Middle frontal gyrus (tissue), 1 donor: ENCODE data around the gene C2orf42.
"Not testable (repeated sequence)": the region's sequence is repeated elsewhere in the genome, so short reads cannot be mapped to it uniquely, and the experiment has no call there.

Experiments used
- DNase-seq: peaks from one replicate; pipeline ENCODE4 v3.0.0-alpha.2; 2015; ENCODE audit warnings: low spot score; ENCODE audit errors: extremely low spot score

Gene C2orf42

DNA sequence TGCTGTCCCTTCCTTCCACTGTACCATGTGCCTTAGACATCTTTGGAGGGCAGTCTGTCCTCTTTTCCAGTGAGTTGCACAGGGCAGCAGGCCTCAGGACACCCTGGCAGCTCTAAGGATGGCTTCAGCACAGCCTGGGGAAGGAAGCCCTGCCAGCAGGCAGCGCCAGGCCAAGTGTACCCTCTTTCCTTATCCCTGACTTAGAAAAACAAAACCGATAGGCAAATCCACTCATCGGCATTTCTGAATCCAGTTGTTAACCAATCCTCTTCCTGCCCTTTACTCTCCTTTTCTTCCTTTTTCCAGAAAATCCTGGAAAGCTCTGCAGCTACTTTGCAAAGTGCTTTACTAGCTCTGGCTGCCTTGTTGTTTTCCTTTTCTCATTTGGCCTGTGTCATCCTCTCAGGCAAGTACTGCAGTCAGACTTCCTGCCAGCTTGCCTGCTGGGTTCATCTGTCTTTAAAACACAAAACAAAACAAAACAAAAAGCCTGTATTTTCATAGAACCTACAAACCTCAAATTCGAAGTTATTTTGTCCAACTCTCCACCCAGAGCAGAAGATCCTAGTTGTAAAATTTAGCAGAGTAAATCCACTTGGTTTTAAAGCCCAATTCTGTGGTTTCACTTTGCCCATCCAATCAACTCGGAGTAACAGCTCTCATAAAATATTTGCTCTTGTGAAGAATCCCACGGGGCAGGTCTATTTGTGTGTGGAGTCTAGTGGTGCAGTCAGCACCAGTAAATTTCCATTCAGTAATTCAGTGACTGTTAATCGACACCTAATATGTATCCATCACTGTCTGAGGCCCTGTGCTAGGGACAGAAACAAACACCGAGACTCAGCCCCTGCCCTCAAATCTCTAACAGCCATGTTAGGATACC lies 58.3 kb downstream of the C2orf42 start:
- DNase-seq: no peak

- not testable (repeated sequence) for DNase-seq
Measured at GRCh38 chr2:70131344-70132143, 59.3 kb downstream of the C2orf42 start.

GRCh38 chr2:70128005-70128404 lies 62.8 kb downstream of the C2orf42 start:
- DNase-seq: no peak

GRCh38 chr2:70126413-70126812 lies 64.4 kb downstream of the C2orf42 start:
- DNase-seq: no peak

DNA sequence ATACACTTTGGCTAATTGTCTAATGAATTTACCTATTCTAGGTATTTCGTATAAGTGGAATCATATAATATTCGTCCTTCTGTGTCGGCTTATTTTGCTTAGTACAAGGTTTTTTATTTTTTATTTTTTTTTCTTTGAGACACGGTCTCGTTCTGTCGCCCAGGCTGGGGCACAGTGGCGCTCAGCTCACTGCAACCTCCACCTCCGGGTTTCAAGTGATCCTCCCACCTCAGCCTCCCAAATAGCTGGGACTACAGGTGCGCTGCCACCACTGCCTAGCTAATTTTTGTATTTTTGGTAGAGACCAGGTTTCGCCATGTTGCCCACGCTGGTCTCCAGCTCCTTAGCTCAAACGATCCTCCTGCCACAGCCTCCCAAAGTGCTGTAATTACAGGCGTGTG lies 65.3 kb downstream of the C2orf42 start:
- DNase-seq: no peak

DNA sequence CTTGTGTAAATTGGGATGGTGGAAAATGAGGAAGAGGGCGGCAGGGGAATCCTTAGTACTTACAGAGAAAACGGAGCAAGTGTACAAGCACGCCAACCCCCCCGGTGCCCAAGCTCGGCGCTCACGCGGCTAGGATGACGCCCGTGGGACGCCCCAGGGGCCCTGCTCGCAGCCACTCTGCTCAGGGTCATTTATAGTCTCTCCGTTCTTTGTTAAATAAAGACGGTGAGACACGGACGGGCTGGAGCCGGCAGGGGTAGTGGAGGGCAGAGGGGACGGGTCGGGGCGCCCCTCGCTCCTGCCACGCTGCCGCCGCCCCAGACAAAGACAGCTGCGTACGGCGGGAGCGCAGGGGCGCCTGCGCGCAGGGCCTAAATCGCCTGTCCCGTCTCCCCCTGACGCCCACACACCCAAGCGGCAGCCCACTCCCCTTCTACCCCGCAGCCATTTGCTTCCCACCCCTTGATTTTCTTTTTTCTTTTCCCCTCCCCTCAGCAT lies 65.8 kb downstream of the C2orf42 start:
- DNase-seq: no peak

- no peak for DNase-seq
Measured at GRCh38 chr2:70123829-70124116, 67.0 kb downstream of the C2orf42 start.

GRCh38 chr2:70123051-70123828 lies 67.6 kb downstream of the C2orf42 start:
- DNase-seq: no peak

DNA sequence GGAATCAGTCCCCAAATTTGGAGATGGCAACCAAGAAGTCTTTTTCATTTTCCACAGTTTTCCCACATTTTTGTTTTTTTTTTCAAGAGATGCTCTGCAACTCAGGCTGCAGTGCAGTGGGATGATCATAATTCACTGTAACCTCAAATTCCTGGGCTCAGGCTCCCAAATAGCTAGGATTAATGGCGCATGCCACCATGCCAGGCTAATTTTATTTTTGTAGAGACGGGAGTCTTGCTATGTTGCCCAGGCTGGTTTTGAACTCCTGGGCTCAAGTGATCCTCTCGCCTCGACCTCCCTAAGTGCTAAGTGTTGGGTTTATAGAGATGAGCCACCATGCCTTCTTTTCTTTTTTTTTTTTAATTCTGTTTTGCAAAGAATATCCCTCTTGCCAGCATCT lies 68.3 kb downstream of the C2orf42 start:
- no peak for DNase-seq

DNA sequence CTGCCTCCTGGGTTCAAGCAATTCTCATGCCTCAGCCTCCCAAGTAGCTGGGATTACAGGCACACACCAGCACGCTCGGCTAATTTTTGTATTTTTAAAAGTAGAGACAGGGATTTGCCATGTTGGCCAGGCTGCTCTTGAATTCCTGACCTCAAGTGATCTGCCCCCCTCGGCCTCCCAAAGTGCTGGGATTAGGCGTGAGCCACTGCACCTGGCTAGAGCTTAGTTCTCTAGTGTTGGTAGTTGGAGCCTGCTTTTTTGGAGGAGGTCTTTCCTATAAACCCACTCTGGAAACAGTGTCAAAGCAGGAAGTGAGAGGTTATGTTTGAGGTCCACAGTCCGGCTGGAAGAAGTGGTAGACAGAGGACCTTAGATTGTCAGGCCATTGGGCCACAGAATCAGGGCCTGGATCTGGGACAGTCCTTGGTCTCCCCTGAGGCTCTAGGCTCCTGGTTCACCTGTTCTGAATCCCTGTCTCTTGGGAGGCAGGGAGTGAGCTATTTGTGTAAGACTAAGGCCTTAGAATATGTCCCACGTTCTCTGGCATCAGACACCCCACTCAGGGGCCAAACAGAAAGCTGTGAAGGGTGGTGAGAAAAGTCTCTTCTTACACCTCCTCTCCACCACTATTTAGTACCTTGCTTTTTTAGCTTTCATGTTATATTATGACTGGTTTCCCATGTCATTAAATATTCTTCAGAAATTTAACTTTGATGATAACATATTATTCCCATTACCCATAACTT lies 69.0 kb downstream of the C2orf42 start:
- DNase-seq: no peak

GRCh38 chr2:70118798-70119454 lies 71.9 kb downstream of the C2orf42 start:
- no peak for DNase-seq

DNA sequence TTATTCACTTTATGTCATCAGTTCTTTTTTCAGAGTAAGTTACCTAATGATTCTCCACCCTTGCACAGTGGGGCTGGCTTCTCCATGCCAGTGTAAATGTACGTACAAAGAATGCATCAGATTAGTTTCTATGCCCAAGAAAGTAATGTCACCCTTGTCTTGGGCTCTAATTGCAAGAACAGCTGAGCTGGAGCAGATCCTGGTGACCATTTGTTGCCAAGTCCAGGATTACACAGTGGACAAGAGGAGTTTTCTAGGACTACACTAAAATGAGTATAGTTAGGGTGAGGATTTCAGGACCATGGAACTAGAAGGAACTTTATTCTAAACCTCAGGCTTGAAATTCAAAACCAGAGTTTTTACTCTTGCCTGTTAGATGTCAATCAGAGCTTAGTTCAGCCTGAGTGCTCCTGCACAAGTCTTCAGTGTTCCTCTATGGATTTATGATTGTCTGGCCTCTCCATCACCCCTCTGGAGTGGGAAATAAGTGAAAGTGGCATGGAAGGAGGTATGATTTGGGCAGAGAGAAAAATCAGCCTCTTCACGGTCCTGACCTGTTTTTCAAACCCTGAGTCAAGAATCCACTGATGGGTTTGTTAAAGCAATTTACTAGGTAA lies 73.8 kb downstream of the C2orf42 start:
- DNase-seq: no peak

GRCh38 chr2:70115646-70116442 lies 75.0 kb downstream of the C2orf42 start:
- DNase-seq: no peak

GRCh38 chr2:70113359-70114070 lies 77.3 kb downstream of the C2orf42 start:
- DNase-seq: no peak

GRCh38 chr2:70111752-70112591 lies 78.8 kb downstream of the C2orf42 start:
- DNase-seq: no peak

DNA sequence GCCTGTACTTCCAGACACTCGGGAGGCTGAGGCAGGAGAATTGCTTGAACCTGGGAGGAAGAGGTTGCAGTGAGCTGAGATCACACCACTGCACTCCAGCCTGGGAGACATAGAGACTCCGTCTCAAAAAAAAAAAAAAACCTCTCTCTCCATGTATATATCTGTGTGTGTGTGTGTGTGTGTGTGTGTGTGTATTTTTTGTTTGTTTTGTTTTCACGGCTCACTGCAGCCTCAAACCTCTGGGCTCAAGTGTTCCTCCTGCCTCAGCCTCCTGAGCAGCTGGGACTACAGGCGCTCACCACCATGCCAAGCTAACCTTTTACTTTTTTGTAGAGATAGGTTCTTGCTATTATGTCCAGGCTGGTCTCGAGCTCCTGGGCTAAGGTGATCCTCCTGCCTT lies 80.4 kb downstream of the C2orf42 start:
- DNase-seq: not testable (repeated sequence)

DNA sequence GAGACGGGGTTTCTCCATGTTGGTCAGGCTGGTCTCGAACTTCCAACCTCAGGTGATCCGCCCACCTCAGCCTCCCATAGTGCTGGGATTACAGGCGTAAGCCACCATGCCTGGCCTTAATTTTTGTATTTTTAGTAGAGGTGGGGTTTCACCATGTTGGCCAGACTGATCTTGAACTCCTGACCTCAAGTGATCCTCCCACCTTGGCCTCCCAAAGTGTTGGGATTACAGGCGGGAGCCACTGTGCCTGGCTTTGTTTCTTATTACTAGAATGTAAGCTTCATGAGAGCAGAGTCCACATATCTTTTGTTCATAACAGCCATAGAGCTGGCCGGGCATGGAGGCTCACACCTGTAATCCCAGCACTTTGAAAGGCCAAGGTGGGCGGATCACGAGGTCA lies 84.7 kb downstream of the C2orf42 start:
- not testable (repeated sequence) for DNase-seq
